Kasumi-1 (cell line): ENCODE data around the gene LPP.

Experiments
- DNase-seq, 2 experiments: peaks; one replicate each; lab custom pipeline; 2025; lab: John Stamatoyannopoulos, UW

Gene LPP

DNA sequence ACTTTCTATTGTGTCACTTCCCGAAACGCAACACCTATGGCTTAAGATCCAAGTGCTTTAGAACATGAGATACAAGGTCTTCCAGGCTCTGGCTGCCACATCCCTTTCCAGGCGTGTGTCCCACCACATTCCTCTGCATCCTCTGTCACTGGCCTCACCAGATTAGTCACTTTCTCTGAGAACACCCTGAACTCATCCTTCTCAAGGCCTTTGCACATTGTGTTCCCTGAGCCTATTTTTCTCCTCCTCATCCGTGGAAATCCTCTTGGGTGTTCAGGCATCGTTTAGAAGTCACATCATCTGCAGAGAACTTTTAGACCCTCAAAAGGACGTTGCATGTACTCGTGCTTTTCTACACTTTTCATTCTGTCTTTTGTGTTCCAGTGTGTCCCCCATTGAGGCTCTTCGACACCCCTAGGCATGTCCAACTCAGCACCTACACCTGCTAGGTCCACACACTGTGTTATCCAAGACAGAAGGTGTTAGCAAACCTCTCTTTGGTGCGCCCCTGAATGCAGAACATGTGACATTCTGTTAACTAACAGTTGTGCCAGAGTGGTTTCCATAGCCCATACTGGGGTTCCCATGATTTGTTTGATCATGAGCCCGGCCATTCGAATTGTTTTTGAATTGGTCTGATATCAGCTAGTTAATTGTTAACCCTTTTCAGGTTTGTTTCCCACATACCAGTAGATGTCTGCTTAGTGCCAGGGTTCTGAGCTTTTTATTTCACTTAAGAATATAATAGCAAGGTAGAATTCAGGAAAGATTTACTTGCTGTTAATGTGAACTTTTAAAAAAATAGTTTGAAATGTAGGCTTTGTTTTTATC, 67.2 kb downstream of the LPP start:
- DNase-seq: no peak

GRCh38 chr3:188223936-188224335, 70.0 kb downstream of the LPP start:
- no peak for DNase-seq

DNA sequence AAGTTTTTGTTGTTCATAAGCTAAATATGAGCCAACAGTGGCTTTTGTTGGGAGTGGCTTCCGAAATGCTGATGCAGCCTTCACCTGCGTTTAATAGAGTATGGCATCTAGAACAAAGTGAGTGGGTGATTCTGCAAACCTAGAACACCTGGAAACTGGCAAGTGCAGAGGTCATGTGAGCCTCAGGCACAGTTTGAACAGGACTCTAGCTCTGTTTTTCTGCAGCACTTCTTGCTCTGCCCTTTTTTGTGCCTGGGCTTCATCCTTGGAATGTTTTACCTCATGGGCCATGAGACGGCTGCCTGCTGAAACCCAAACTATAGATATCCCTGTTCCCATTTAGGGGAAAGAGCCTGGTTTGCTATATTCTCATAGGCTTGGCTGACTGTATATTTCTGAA, 73.5 kb downstream of the LPP start:
- DNase-seq: no peak

DNA sequence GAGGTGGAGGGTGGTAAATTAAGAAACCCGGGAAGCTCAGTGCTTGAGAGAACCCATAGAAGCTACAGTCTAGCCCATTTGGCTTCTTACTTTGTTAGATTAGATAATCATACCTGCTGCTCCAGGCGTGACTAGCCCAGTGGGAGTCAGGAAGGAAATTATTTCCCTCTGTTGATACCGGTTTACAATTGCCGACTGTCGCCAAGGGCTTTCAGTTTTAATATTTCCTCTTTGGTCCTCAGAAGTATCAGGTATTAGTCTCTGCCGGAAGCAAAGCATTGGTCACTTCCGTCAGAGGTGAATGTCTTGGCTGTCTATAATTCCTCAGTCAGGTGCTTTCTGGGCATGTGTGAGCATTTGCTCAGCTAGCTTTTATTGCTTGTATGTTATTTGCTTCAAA, 75.2 kb downstream of the LPP start:
- DNase-seq: no peak

- DNase-seq: no peak
These were observed 75.8 kb downstream of the LPP start for GRCh38 chr3:188229726-188230125.

DNA sequence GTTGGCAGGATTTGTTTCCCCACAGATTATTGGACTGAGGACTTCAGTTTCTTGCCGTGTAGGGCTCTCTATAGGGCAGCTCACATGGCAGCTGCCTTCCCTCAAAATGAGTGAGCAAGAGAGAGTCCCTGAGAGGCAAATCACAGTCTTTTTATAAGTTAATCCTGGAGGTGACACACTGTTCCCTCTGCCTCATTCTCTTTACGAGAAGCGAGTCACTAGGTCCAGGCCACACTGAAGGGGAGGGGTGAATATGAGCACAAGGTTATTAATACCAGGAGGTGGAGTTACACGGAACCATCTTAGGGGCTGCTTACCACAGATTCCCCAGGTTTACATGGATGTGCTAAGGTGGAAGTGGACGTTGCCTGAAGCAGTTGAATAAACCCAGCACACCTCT, 77.0 kb downstream of the LPP start:
- DNase-seq: no peak

GRCh38 chr3:188231456-188231855, 77.5 kb downstream of the LPP start:
- no peak for DNase-seq

GRCh38 chr3:188232656-188233055, 78.7 kb downstream of the LPP start:
- no peak for DNase-seq

DNA sequence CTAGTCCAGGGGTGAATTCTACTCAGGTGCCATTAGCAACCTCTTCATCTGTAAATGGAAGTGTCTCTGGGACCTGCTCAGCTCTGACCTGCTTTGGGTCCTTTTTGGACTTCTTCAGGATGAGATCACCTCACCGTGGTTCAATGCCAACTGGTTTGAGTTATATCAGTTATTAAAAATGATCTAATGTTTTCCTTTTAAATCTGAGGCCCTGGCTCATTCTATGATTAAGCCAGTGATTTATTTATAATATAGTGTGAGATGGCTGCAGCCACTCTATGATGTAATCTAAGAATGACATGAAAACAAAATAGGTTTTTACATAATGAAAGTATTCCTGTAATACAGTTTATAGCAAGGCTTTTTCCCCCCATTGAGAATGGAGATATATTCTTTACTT, 79.4 kb downstream of the LPP start:
- no peak for DNase-seq

GRCh38 chr3:188234132-188234531, 80.2 kb downstream of the LPP start:
- no peak for DNase-seq

DNA sequence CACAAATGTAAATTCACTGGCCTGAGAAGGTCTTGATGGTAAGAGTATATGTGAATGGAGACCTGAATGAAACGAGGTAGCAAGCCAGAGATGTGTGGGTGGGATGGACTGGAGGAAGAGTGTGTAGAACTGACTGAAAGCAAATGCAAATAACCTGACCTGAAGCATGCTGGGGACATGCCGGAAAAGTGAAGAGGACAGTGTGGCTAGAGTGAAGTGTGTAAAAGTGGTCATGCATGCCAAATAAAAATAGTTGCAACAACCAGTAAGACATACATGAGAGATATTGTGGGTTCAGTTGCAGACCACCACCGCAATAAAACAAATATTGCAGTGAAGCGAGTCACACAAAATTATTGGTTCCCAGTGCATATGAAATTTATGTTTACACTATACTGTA, 82.3 kb downstream of the LPP start:
- no peak for DNase-seq

GRCh38 chr3:188239035-188239434, 85.1 kb downstream of the LPP start:
- DNase-seq: no peak

DNA sequence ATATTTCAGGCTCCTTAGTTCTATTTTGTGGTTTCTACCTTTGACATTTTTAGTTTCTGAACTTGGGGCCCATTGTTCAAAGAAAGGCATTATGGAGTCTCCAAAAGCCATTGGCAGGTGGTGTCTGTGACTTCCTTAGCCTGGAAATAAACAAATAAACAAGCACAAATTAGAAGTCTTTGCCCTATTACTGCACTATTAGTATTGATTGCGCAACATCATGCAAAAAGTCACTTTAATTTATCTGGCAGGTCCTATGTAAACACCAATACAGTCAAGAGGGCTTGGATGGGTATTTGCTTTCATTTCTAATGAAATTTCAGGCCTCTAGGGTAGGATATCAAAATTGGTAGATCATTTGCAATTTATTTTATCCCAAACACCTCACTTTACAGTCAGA, 85.6 kb downstream of the LPP start:
- DNase-seq: no peak

DNA sequence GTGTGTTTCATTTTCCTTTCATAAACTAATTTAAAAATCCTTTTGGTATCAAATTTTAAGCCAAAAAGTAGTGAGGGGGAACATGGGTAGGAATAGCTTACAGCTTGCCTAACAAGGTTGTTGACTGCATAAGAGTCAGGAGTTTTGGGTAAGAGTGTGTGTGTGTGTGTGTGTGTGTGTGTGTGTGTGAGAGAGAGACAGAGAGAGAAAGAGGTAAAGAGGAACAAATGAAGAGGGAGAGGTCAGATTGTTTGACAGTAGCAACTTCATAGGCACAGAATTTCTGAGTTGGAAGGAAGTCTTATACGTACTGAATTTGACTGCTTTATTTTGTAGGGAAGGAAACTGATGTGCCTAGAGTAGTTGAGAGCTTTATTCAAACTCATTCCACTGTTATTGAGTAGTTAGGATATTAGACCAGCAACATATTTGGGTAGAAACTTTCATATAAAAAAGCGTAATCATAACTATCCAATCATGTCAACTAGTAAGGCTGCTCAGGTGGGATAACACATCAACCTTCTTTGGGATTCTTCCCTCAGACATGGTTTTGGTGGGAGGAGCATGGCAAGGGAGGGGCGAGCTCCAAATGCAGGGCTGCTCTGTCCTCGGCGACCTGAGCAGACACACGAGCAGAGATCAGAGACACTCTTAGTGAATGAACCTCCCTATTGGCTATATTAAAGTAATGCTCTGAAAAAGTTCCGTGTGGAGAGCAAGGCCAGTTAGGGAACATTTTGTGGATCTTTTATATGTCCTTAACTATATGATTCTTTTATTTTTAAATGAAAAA, 86.4 kb downstream of the LPP start:
- no peak for DNase-seq

- no peak for DNase-seq
These were observed 87.1 kb downstream of the LPP start for GRCh38 chr3:188241072-188241471.

GRCh38 chr3:188241883-188242282, 87.9 kb downstream of the LPP start:
- DNase-seq: no peak

GRCh38 chr3:188242436-188243123, 88.6 kb downstream of the LPP start:
- DNase-seq: no peak

GRCh38 chr3:188243124-188243795, 89.3 kb downstream of the LPP start:
- DNase-seq: no peak

- no peak for DNase-seq
These were observed 90.5 kb downstream of the LPP start for GRCh38 chr3:188244395-188244861.

DNA sequence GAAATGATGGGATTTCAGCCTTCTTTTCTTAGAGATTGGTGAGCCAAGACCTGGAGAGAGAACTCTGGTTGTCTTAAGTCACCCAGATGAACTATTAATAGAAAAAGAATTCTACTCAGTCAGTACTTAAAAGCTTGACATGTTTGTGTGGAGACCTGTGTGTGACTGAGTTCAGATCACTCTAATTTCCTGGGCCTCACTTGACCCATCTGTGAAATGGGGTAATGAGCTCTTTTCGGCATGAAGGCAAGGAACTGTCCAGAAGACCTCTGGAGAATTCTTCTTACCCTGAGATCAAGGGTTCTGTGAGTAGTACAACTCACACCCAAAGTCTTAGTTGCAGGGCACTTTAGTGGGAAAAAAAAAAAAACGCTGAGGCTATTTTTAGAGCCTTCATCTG, 92.9 kb downstream of the LPP start:
- no peak for DNase-seq

DNA sequence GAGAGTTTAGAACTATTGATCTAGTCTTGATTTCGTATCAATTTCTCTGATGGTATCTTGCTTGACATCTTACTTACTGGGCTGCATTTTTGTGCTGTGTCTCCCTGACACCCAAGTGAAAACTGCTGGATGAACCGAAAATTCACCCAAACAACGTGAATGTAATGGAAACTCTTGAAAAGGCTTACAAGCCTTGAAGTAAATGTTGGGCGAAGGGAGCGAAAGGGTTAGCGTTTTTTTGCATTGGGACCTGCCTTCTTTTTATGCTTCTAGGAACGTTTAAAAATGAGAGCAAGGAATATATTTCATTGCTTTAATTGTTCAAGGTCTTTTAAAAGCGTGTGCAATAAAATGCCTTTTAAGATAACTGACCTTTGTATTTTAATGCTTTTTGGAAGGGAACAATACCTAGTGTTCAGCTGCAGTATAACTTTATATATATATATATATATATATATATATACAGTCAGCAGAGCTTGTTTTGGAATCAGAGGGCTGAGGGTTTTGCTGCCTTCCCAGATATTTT, 94.1 kb downstream of the LPP start:
- DNase-seq: no peak
